Measurements from ENCODE around the gene LACTB.

The LACTB gene

DNA sequence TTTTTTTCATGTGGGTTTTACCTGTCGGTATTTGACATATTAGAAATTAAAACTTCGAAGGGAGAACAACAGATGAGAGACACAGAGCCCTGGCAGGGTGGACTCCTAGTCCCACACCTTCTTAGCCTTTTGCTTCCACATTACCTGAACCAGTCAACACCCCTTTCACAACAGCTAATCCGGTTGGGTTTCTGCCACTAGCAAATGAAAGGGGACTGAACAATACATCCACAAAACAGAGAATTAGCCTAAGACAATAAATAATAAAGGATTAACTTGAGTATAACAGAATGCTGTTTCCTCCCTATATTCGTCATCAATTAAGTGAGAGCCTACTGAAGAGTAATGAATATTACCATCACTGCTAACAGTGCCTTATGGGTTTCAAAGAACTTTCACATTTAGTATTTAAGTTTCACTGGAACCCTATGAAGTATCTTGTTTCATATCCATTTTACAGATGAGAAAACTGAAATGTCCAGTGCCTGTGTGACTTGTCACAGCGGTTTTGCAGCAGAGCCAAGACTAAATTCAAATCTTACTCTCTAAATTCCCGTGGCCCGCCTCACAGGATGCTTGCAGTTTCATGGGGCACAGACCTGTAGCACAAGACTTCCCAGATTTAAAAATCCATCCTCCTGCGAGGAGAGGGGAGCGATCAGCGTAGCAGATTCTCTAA lies 66.7 kb downstream of the LACTB start:
- no peaks in the 10 kb centered on the region for H3K27me3 ChIP-seq
- no peak for DNase-seq
- no peaks in the 10 kb centered on the region for H3K9me3 ChIP-seq
- no peaks in the 10 kb centered on the region for H3K36me3 ChIP-seq
- H3K4me3 ChIP-seq (ENCODE audit: low read depth, low read length): peak overlapping the region; percentile 86
- H3K4me1 ChIP-seq: peaks cover 12% of the 10 kb centered on the region
- TF ChIP-seq, protein P1, sequence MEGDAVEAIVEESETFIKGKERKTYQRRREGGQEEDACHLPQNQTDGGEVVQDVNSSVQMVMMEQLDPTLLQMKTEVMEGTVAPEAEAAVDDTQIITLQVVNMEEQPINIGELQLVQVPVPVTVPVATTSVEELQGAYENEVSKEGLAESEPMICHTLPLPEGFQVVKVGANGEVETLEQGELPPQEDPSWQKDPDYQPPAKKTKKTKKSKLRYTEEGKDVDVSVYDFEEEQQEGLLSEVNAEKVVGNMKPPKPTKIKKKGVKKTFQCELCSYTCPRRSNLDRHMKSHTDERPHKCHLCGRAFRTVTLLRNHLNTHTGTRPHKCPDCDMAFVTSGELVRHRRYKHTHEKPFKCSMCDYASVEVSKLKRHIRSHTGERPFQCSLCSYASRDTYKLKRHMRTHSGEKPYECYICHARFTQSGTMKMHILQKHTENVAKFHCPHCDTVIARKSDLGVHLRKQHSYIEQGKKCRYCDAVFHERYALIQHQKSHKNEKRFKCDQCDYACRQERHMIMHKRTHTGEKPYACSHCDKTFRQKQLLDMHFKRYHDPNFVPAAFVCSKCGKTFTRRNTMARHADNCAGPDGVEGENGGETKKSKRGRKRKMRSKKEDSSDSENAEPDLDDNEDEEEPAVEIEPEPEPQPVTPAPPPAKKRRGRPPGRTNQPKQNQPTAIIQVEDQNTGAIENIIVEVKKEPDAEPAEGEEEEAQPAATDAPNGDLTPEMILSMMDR (IDR thresholded peaks at IDR 0.05; ENCODE audit: low read depth, low read length): no peak

DNA sequence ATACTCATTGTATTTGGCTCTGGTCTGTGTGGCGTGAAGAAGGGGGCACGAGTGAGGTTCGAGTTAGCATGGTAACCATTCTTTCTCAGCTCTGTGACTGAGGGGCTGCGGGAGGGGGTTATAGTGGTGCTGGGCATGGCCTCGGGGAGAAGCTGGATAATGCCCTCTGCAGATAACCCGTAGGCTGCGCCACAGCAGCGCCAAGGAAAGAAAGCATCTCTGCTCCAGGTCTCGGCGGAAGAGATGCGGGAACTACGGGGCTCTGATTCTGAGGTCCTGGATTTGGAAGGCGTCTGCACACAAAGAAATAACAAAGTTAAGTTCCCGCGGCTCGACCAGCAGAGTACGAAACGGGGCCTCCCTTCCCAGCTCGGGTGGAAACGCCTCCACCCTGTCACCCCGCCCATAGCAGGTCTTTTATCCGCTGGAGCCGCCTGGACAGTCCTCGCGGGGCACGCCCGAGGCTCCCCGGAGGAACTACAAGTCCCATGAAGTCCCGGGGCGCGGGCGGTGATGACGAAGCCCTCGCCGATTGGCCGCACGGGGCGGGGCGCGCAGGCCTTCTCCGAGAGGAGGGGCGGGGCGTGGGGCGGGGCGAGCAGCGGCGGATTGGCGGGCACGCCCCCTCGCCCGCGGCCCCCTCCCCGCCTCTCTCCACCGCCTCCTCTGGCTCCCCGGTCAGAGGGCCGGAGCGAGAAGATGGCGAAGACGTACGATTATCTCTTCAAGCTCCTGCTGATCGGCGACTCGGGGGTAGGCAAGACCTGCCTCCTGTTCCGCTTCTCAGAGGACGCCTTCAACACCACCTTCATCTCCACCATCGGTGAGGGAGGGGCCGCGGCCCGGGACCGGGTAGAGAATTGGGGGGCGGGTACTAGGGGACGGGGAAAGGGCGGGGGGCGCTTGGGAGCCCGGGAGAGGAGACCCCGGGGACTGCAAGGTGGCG lies 67.5 kb downstream of the LACTB start, which contains the start of gene RAB8B:
Gene RAB8B (plus strand): TSS at position 681 of the 946 bp plus-strand sequence. CDS start 19 bp downstream, at position 700.
- Histone ChIP-seq H3K36me3 (no peaks in the 10 kb centered on the region), H3K27me3 (no peaks in the 10 kb centered on the region), H3K9me3 (no peaks in the 10 kb centered on the region), H3K4me3 (ENCODE audit: low read depth, low read length) (peak within 1 kb of the TSS; percentile 86), H3K4me1 (peaks cover 15% of the 10 kb centered on the region)
- TF ChIP-seq, protein P1 (IDR thresholded peaks at IDR 0.05; ENCODE audit: low read depth, low read length): no peak
- DNase-seq: peak; percentile 100

DNA sequence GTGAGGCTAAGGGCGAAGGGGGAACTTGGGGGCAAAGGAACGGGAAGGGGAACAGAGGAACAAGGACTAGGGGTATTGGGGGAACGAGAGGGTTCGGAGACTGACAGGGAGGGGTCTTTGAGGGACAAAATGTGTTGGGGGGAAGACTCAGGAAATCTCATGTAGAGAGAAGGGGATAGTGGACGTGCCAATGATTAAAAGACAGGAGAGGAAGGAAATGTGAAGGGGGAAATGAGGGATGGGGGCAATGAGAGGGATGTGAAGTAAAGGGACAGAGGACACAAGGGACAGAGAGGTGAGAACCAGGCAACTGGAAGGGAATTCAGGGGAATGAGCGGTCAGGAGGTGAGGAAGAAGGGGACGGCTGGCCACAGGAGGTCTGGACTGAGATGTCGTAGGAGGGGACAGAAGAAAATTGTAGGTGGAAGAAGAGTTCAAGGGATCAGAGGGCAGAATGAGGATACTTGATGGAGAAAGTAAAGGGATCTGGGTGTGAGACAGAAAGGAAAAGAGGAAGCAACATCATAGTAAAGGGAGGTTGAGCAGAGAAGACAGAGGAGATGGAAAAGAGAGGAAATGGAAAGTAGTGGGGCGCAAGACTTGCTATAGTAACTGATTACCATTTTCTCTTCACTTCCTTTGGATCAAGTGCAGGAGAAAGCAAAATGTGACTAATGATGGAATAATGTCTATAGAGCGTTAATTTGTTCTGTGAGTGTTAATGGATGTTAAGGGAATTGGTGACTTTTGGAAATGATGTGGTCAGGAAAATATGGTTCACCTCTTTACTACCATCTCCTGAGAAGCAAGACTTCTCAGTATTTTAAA lies 68.5 kb downstream of the LACTB start:
- H3K4me3 ChIP-seq (ENCODE audit: low read depth, low read length): peak overlapping the region; percentile 86
- H3K4me1 ChIP-seq: peaks cover 13% of the 10 kb centered on the region
- TF ChIP-seq, protein P1 (IDR thresholded peaks at IDR 0.05; ENCODE audit: low read depth, low read length): no peak
- no peaks in the 10 kb centered on the region for H3K36me3 ChIP-seq
- no peaks in the 10 kb centered on the region for H3K9me3 ChIP-seq
- no peaks in the 10 kb centered on the region for H3K27me3 ChIP-seq
- DNase-seq: no peak

DNA sequence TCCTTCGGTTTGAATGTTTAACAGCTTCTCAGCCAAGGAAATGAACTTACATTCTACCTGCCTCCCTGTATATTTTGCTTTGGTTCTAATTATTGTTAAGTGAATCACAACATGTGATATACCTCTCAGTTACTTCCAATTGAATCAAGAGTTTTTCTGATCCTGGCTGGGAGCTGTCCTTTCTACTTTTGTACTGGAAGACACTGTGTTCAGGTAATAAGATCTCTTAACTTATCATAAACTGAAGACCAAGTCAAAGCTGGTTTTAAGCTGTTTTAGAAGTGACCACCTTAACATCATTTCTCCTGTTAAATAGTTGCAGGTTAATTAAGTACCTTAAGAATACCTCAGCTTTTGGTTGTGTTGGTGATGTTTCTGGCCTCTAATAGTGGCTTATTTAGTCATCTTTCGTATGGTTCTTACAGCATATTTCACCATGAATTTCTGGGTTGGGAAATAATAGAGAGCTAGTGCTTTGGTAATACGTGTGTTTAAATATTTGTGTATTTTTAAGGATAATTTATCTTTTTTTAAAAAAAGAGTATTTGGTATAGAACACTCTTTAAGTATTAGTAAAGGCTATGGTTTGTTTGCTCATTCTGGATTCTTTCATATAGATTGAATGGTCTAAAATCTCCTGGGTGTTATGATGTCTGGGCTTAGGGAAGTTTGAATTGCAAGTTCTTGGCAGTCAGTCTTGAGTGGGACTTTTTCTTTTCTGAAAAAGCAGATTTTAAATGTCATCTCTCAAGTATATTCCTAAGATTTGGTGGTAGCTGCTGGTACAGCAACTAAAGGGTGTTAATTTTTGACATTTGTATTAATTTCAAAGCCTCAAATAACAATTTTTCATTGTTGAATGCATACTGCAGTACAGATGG lies 69.3 kb downstream of the LACTB start:
- peaks cover 15% of the 10 kb centered on the region for H3K4me1 ChIP-seq
- no peaks in the 10 kb centered on the region for H3K36me3 ChIP-seq
- H3K4me3 ChIP-seq (ENCODE audit: low read depth, low read length): peak overlapping the region; percentile 86
- H3K27me3 ChIP-seq: no peaks in the 10 kb centered on the region
- no peaks in the 10 kb centered on the region for H3K9me3 ChIP-seq
- no peak for DNase-seq
- TF ChIP-seq, protein P1 (IDR thresholded peaks at IDR 0.05; ENCODE audit: low read depth, low read length): no peak

All from BE2C (cell line).